HG03460 (cell line): Measurements from ENCODE around the gene MAD2L1BP.
"Not testable (repeated sequence)": the region's sequence is repeated elsewhere in the genome, so short reads cannot be mapped to it uniquely, and the experiment has no call there.

Experiments used
- ATAC-seq: cut with Tn5 transposase; IDR thresholded peaks from one replicate; pipeline ENCODE4 v1.9.1; 2021; ENCODE audit not compliant: unreplicated experiment

The MAD2L1BP gene

GRCh38 chr6:43625393-43625992, 10.1 kb upstream of the MAD2L1BP start:
- ATAC-seq, result no peak

- ATAC-seq, result no peak
Measured at GRCh38 chr6:43627008-43627825, 8.4 kb upstream of the MAD2L1BP start.

GRCh38 chr6:43628393-43629103, 7.1 kb upstream of the MAD2L1BP start:
- ATAC-seq, result peak; percentile 26

- ATAC-seq, result peak; percentile 78
Measured at GRCh38 chr6:43629104-43629504, 6.5 kb upstream of the MAD2L1BP start, which contains the start of gene GTPBP2. TSS of gene GTPBP2 (minus strand) at chr6:43629264. CDS start at chr6:43629162, 102 bp downstream.

- peak; percentile 63 for ATAC-seq
Measured at GRCh38 chr6:43629505-43630300, 5.9 kb upstream of the MAD2L1BP start.

- ATAC-seq, result no peak
Measured at GRCh38 chr6:43630980-43631619, 4.5 kb upstream of the MAD2L1BP start.

- ATAC-seq, result not testable (repeated sequence)
Measured at GRCh38 chr6:43633002-43633401, 2.6 kb upstream of the MAD2L1BP start.

GRCh38 chr6:43634702-43635303, 837 bp upstream of the MAD2L1BP start:
- ATAC-seq, result no peak

- ATAC-seq, result peak; percentile 13
Measured at GRCh38 chr6:43636308-43636659, 644 bp downstream of the MAD2L1BP start.

- no peak for ATAC-seq
Measured at GRCh38 chr6:43639984-43640800, 4.6 kb downstream of the MAD2L1BP start.

GRCh38 chr6:43644940-43645612, 9.4 kb downstream of the MAD2L1BP start, which contains the start of gene RSPH9:
TSS of gene RSPH9 (plus strand) at chr6:43645036. CDS start at chr6:43645099, 63 bp downstream.
- ATAC-seq, result peak; percentile 74

GRCh38 chr6:43645613-43645964, 9.9 kb downstream of the MAD2L1BP start:
- no peak for ATAC-seq

- no peak for ATAC-seq
Measured at GRCh38 chr6:43647613-43648012, 12.0 kb downstream of the MAD2L1BP start.

- no peak for ATAC-seq
Measured at GRCh38 chr6:43648248-43648647, 12.6 kb downstream of the MAD2L1BP start.

GRCh38 chr6:43652822-43653221, 17.2 kb downstream of the MAD2L1BP start:
- not testable (repeated sequence) for ATAC-seq

GRCh38 chr6:43657221-43657802, 21.7 kb downstream of the MAD2L1BP start:
- no peak for ATAC-seq

GRCh38 chr6:43658161-43658560, 22.5 kb downstream of the MAD2L1BP start:
- ATAC-seq, result no peak

- ATAC-seq, result not testable (repeated sequence)
Measured at GRCh38 chr6:43662948-43663347, 27.3 kb downstream of the MAD2L1BP start.
